Panc1 (cell line): Measurements from ENCODE around the gene ATE1. TPM values are rescaled to one million over a fixed set of nuclear protein-coding genes. Genes with fewer than 3 reads are reported as not detected.

Experiments used
- ATAC-seq: fragments of 200-7000 bp; cut with Tn5 transposase; 2 replicates; pipeline ENCODE4 v1.9.1; 2020; ENCODE audit warnings: mild to moderate bottlenecking, moderate library complexity
- BruUV-seq: library from RNA; stranded (reverse); fragments of 400-500 nt; replicated peaks from 2 replicates; lab custom pipeline; 2021; lab: Mats Ljungman, UMichigan
- CTCF ChIA-PET: fragments of 300-600 bp; sonication (Branson Sonifier 250); formaldehyde crosslinking; loops from one replicate; lab custom pipeline; 2022; ENCODE audit warnings: antibody characterized with exemption; lab: Charles Lee
- POLR2A ChIA-PET: fragments of 300-600 bp; sonication (Branson Sonifier 250); formaldehyde crosslinking; loops from one replicate; lab custom pipeline; 2022; ENCODE audit warnings: antibody characterized with exemption; lab: Charles Lee
- DNase-seq: peaks from one replicate; pipeline ENCODE4 v3.0.0-alpha.2; 2010; ENCODE audit warnings: low read depth, low spot score
- H3K27ac ChIP-seq: 2 replicates; pipeline ENCODE4 v1.5.1; 2011; ENCODE audit warnings: mild to moderate bottlenecking, low read length, inconsistent platforms
- H3K27me3 ChIP-seq: fragments of 200-500 bp; sonication (Bioruptor generic); 2 replicates; pipeline ENCODE4 v1.6.0; 2014; ENCODE audit warnings: low read length, inconsistent platforms; ENCODE audit not compliant: control insufficient read depth, insufficient read depth
- H3K36me3 ChIP-seq: fragments of 200-500 bp; sonication (Bioruptor generic); 2 replicates; pipeline ENCODE4 v1.5.1; 2014; ENCODE audit warnings: inconsistent platforms, mild to moderate bottlenecking, low read length, moderate library complexity; ENCODE audit not compliant: control insufficient read depth, insufficient read depth
- H3K4me1 ChIP-seq: 2 replicates; pipeline ENCODE4 v1.5.1; 2011; ENCODE audit warnings: inconsistent platforms, mild to moderate bottlenecking, low read length, moderate library complexity; ENCODE audit not compliant: control insufficient read depth, insufficient read depth
- H3K4me3 ChIP-seq, 2 experiments: 2 replicates each; pipeline ENCODE4 v1.5.1; 2011 to 2012; ENCODE audit warnings: low read depth in 2 of 2, low read length in 2 of 2, mild to moderate bottlenecking in 2 of 2, inconsistent platforms in 1 of 2, moderate library complexity in 1 of 2
- H3K9me3 ChIP-seq: fragments of 200-500 bp; sonication (Bioruptor generic); 2 replicates; pipeline ENCODE4 v1.5.1; 2014; ENCODE audit warnings: low read depth, mild to moderate bottlenecking, inconsistent platforms, low read length, moderate library complexity; ENCODE audit not compliant: control insufficient read depth, insufficient read depth
- CTCF ChIP-seq: fragments of 450-650 bp; IDR thresholded peaks from 2 replicates; pipeline ENCODE4 v1.5.1; 2017; ENCODE audit warnings: mild to moderate bottlenecking
- POLR2AphosphoS5 ChIP-seq: IDR thresholded peaks from 2 replicates; pipeline ENCODE4 v1.6.1; 2012; ENCODE audit warnings: mild to moderate bottlenecking, low read depth, low read length, moderate library complexity
- REST ChIP-seq, 2 experiments: IDR thresholded peaks; 2 replicates each; pipeline ENCODE4 v1.6.1; 2011 to 2012; ENCODE audit warnings: low read depth in 2 of 2, control low read depth in 1 of 2, low read length in 1 of 2, mild to moderate bottlenecking in 1 of 2, moderate library complexity in 1 of 2; ENCODE audit not compliant: insufficient read depth in 1 of 2
- SIN3A ChIP-seq: IDR thresholded peaks from 2 replicates; pipeline ENCODE4 v1.6.1; 2012; ENCODE audit warnings: low read depth, mild to moderate bottlenecking, low read length, moderate library complexity, borderline replicate concordance; ENCODE audit not compliant: insufficient read depth
- TCF7L2 ChIP-seq: IDR thresholded peaks from 2 replicates; pipeline ENCODE4 v1.6.1; 2011; ENCODE audit warnings: mild to moderate bottlenecking, low read depth, low read length, inconsistent platforms
- in situ Hi-C: cut with HindIII; loops from 2 replicates; pipeline ENCODE4 v1.10.0; 2016; ENCODE audit warnings: low sequenced_read_pairs, low pct_unique_long_range_greater_than_20kb
- intact Hi-C: fragments of 100-400 bp; cut with micrococcal nuclease; formaldehyde crosslinking; loops from one replicate; pipeline ENCODE4 v1.10.0; 2022; ENCODE audit not compliant: unreplicated experiment
- total RNA-seq: library from RNA; stranded (reverse); gene quantifications from one replicate; pipeline ENCODE4 v1.2.1, GENCODE V29; 2021; ENCODE audit not compliant: unreplicated experiment

ATE1 gene
- total RNA-seq, 1 experiment from 2014 or later, result 45.5 TPM

- no peaks in the 10 kb centered on the region for H3K9me3 ChIP-seq
- no peak for TF ChIP-seq CTCF
- no peak for TF ChIP-seq SIN3A
- no peak for TF ChIP-seq TCF7L2
- TF ChIP-seq REST (IDR thresholded peaks at IDR 0.05; ENCODE audit: insufficient read depth in 1 of 2, low read depth in 2 of 2, low read length in 1 of 2), result no peak
- no peak for TF ChIP-seq POLR2AphosphoS5
- no peak for DNase-seq
- peak; percentile 63 for ATAC-seq
- no peak overlapping the region for H3K4me3 ChIP-seq
- TSS peak; percentile 49 for BruUV-seq
- in situ Hi-C loops (no loop called here), intact Hi-C loops (no loop called here)
- H3K27me3 ChIP-seq, result no peaks in the 10 kb centered on the region
- ChIA-PET CTCF (interaction anchor here (0.9 kb wide), 1 partner anchor 10 kb away, joined by 5 read pairs; no protein-coding TSS in a partner anchor), POLR2A (interaction anchor here (0.6 kb wide), 2 partner anchors 83 to 1037 kb away, joined by 3 to 8 read pairs; no protein-coding TSS in a partner anchor)
- peaks cover 9% of the 10 kb centered on the region for H3K4me1 ChIP-seq
- H3K27ac ChIP-seq, result peak overlapping the region; percentile 41
- H3K36me3 ChIP-seq, result peaks cover 5% of the 10 kb centered on the region; the same call in 1 of the 2 replicates
These were observed 17.0 kb downstream of the ATE1 start for GRCh38 chr10:121910673-121911420.

- intact Hi-C loops, result loop anchor here (5.0 kb wide), 2 partner anchors 168 to 963 kb away; no protein-coding TSS in a partner anchor
- no peaks in the 10 kb centered on the region for H3K27me3 ChIP-seq
- ChIA-PET CTCF (no interaction called here), POLR2A (no interaction called here)
- H3K4me3 ChIP-seq, result no peak overlapping the region
- no peaks in the 10 kb centered on the region for H3K4me1 ChIP-seq
- TF ChIP-seq CTCF (no peak), SIN3A (no peak), TCF7L2 (no peak), POLR2AphosphoS5 (no peak), REST (IDR thresholded peaks at IDR 0.05; ENCODE audit: insufficient read depth in 1 of 2, low read depth in 2 of 2, low read length in 1 of 2) (no peak)
- peaks cover under 1% of the 10 kb centered on the region; the same call in 1 of the 2 replicates for H3K36me3 ChIP-seq
- no peak for ATAC-seq
- in situ Hi-C loops, result no loop called here
- BruUV-seq, result TSS peak; percentile 51
- no peaks in the 10 kb centered on the region for H3K9me3 ChIP-seq
- no peak for DNase-seq
- no peak overlapping the region for H3K27ac ChIP-seq
These were observed 22.9 kb downstream of the ATE1 start for GRCh38 chr10:121904888-121905287.
